Karpas-422 (cell line): ENCODE data around the gene RNF125. TPM values are rescaled to one million over a fixed set of nuclear protein-coding genes. Genes with fewer than 3 reads are reported as not detected.

ENCODE experiments used
- DNase-seq: peaks from one replicate; pipeline ENCODE4 v3.0.0-alpha.2; 2015
- H2AFZ ChIP-seq: fragments of 200-600 bp; sonication (generic); 2 replicates; pipeline ENCODE4 v1.6.1; 2014; ENCODE audit warnings: antibody characterized with exemption, low read length, mixed read lengths
- H3K27ac ChIP-seq: fragments of 200-600 bp; sonication (generic); 2 replicates; pipeline ENCODE4 v1.5.1; 2014; ENCODE audit warnings: mild to moderate bottlenecking, low read length, moderate library complexity
- H3K27me3 ChIP-seq: fragments of 200-600 bp; sonication (generic); 2 replicates; pipeline ENCODE4 v1.6.1; 2014; ENCODE audit warnings: low read length, mixed read lengths
- H3K36me3 ChIP-seq: fragments of 200-600 bp; sonication (generic); 2 replicates; pipeline ENCODE4 v1.6.1; 2014; ENCODE audit warnings: low read length, mixed read lengths; ENCODE audit not compliant: insufficient read depth
- H3K4me1 ChIP-seq: fragments of 200-600 bp; sonication (generic); 2 replicates; pipeline ENCODE4 v1.6.1; 2014; ENCODE audit warnings: mild to moderate bottlenecking, low read length, mixed read lengths
- H3K4me2 ChIP-seq: fragments of 200-600 bp; sonication (generic); 2 replicates; pipeline ENCODE4 v1.6.1; 2014; ENCODE audit warnings: low read length, low read depth, mild to moderate bottlenecking; ENCODE audit not compliant: poor library complexity, severe bottlenecking
- H3K4me3 ChIP-seq: fragments of 200-600 bp; sonication (generic); 2 replicates; pipeline ENCODE4 v1.5.1; 2014; ENCODE audit warnings: mild to moderate bottlenecking, antibody characterized with exemption, low read length, mixed read lengths
- H3K79me2 ChIP-seq: fragments of 200-600 bp; sonication (generic); 2 replicates; pipeline ENCODE4 v1.6.1; 2014; ENCODE audit warnings: mild to moderate bottlenecking, low read length, mixed read lengths
- H3K9ac ChIP-seq: fragments of 200-600 bp; sonication (generic); 2 replicates; pipeline ENCODE4 v1.6.0; 2014; ENCODE audit warnings: low read length
- H3K9me2 ChIP-seq: fragments of 200-600 bp; sonication (generic), shearing (Covaris generic); replicated peaks from 2 replicates; pipeline ENCODE4 v1.6.0; 2014; ENCODE audit warnings: mild to moderate bottlenecking, low read length, moderate library complexity; ENCODE audit not compliant: insufficient read depth
- H3K9me3 ChIP-seq: fragments of 300-700, 200-600 bp; sonication (generic); 2 replicates; pipeline ENCODE4 v1.6.1; 2014; ENCODE audit warnings: low read length, mixed read lengths
- H4K20me1 ChIP-seq: fragments of 200-600 bp; sonication (generic); 2 replicates; pipeline ENCODE4 v1.6.1; 2014; ENCODE audit warnings: mild to moderate bottlenecking, antibody characterized with exemption, low read length, low read depth; ENCODE audit not compliant: insufficient read depth
- total RNA-seq: library from RNA; depleted of rRNA; stranded (reverse); fragments of >200 nt; shearing (Covaris generic); gene quantifications from 2 replicates; pipeline ENCODE4 v1.2.3, GENCODE V29; 2014; ENCODE audit warnings: low replicate concordance

RNF125 gene
- total RNA-seq, 1 experiment from 2014 or later, result not detected

DNA sequence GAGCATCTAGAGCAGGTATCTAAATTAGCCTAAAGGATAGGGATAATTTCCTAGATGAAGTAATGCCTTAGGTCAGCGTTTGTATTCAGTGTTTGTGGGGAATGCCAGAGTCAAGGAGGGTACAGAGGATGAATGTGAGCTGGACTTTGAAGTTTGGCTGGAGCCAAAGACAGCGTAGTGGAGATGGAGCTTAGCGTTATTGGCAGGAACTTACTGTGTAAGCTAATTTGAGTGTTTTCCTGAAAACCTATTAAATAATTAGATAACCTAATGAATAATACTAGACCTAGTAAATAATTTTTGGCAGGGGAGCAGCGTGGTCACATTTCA lies 77.2 kb downstream of the RNF125 start:
- H3K4me1 ChIP-seq, result peaks cover 20% of the 10 kb centered on the region
- peaks cover 81% of the 10 kb centered on the region for H3K79me2 ChIP-seq
- no peak overlapping the region for H3K4me3 ChIP-seq
- H3K9me2 ChIP-seq, result no peaks in the 10 kb centered on the region
- no peak overlapping the region for H3K27ac ChIP-seq
- DNase-seq, result no peak
- no peaks in the 10 kb centered on the region for H3K27me3 ChIP-seq
- H2AFZ ChIP-seq, result no peak overlapping the region
- H3K4me2 ChIP-seq, result no peak overlapping the region
- peaks cover 37% of the 10 kb centered on the region; the same call in 1 of the 2 replicates for H3K36me3 ChIP-seq
- peaks cover 24% of the 10 kb centered on the region; the same call in 1 of the 2 replicates for H4K20me1 ChIP-seq
- no peak overlapping the region for H3K9ac ChIP-seq
- H3K9me3 ChIP-seq, result no peaks in the 10 kb centered on the region

DNA sequence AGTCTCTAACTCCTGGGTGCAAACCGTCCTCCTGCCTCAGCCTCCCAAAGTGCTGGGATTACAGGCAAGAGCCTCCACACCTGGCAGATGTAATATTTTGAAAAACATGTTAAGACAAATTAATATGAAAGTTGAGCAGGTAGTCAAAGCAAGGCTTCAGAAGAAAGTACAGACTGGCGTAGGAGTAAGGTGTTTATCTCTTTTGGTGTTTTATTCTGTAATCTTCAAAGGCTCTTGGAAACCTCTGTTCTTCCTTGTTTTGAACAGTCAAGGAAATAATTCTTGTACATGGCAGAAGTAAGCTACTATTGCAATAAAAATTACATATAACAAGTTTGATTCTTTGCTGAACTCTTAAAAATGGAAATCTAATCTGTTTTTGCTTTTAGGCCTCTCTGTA lies 78.3 kb downstream of the RNF125 start:
- no peaks in the 10 kb centered on the region for H3K9me3 ChIP-seq
- peaks cover 14% of the 10 kb centered on the region for H3K4me1 ChIP-seq
- H2AFZ ChIP-seq, result no peak overlapping the region
- H3K4me3 ChIP-seq, result no peak overlapping the region
- no peaks in the 10 kb centered on the region for H3K9me2 ChIP-seq
- H3K27me3 ChIP-seq, result no peaks in the 10 kb centered on the region
- H3K9ac ChIP-seq, result no peak overlapping the region
- peaks cover 29% of the 10 kb centered on the region; the same call in 1 of the 2 replicates for H4K20me1 ChIP-seq
- no peak overlapping the region for H3K4me2 ChIP-seq
- H3K79me2 ChIP-seq, result peaks cover 92% of the 10 kb centered on the region
- peaks cover 37% of the 10 kb centered on the region; the same call in 1 of the 2 replicates for H3K36me3 ChIP-seq
- DNase-seq, result no peak
- no peak overlapping the region for H3K27ac ChIP-seq

DNA sequence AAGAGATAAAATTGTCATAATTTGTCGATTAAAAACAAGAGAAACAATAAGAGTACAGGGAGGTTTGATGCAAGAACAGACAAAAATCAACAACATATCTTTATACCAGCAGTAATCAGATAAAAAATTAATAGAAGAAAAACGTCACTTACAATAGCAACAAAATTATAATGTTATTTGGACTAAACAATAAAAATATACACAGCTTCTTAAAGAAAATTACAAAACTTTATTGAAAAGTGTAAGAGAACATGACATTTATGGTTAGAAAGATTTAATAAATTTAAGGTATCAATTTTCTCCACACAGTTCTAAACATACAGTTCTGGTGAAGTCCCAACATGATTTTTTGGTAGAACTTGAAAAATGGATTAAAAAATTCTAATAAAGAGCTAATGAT lies 85.9 kb downstream of the RNF125 start:
- Histone ChIP-seq H3K79me2 (peaks cover 95% of the 10 kb centered on the region), H3K9me3 (no peaks in the 10 kb centered on the region), H4K20me1 (peaks cover 19% of the 10 kb centered on the region), H3K4me3 (no peak overlapping the region), H3K9me2 (no peaks in the 10 kb centered on the region), H3K27me3 (no peaks in the 10 kb centered on the region), H3K4me1 (no peaks in the 10 kb centered on the region), H3K4me2 (no peak overlapping the region), H2AFZ (no peak overlapping the region), H3K9ac (no peak overlapping the region), H3K27ac (no peak overlapping the region), H3K36me3 (peaks cover 8% of the 10 kb centered on the region; the same call in 1 of the 2 replicates)
- no peak for DNase-seq

DNA sequence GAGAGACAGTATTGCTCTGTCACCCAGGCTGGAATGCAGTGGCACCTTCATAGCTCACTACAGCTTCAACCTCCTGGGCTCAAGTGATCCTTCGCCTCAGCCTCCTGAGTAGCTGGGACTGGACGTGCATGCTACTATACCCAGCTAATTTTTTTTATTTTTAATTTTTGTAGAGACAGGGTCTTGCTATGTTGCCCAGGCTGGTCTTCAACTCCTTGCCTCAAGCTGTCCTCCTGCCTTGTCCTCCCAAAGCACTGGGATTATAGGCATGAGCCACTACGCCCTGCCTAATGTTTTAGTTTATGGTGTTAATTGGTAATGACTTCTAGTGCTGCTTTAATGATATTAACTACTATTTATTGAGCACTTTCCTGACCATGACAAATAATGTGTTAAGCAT lies 91.4 kb downstream of the RNF125 start:
- H3K4me3 ChIP-seq, result no peak overlapping the region
- no peak overlapping the region for H3K4me2 ChIP-seq
- no peak overlapping the region for H2AFZ ChIP-seq
- peaks cover 99% of the 10 kb centered on the region for H3K79me2 ChIP-seq
- no peak overlapping the region for H3K27ac ChIP-seq
- no peak overlapping the region for H3K9ac ChIP-seq
- H3K27me3 ChIP-seq, result no peaks in the 10 kb centered on the region
- no peaks in the 10 kb centered on the region for H3K4me1 ChIP-seq
- H3K9me2 ChIP-seq, result no peaks in the 10 kb centered on the region
- no peak for DNase-seq
- H4K20me1 ChIP-seq, result peaks cover 16% of the 10 kb centered on the region
- no peaks in the 10 kb centered on the region for H3K9me3 ChIP-seq
- peaks cover 34% of the 10 kb centered on the region; the same call in 1 of the 2 replicates for H3K36me3 ChIP-seq

DNA sequence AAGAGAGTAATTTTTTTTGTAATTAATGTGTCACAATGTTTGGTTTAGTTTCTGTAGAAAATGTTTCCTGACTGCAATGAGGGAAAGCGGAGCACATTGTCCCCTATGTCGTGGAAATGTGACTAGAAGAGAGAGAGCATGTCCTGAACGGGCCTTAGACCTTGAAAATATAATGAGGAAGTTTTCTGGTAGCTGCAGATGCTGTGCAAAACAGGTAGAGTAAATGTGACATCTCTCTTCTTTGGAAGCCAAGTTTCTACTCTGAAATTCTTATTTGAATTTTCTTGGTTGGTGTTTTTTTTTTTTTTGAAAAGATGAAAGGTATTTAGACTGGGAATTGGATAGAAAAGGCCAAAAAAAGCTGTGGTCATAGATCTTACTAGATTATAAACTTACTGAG lies 93.1 kb downstream of the RNF125 start:
- H3K4me1 ChIP-seq, result no peaks in the 10 kb centered on the region
- H3K9me3 ChIP-seq, result no peaks in the 10 kb centered on the region
- H3K27me3 ChIP-seq, result no peaks in the 10 kb centered on the region
- no peak overlapping the region for H3K9ac ChIP-seq
- no peaks in the 10 kb centered on the region for H3K9me2 ChIP-seq
- H3K36me3 ChIP-seq, result peaks cover 42% of the 10 kb centered on the region; the same call in 1 of the 2 replicates
- no peak overlapping the region for H3K27ac ChIP-seq
- H3K79me2 ChIP-seq, result peaks cover 99% of the 10 kb centered on the region
- H4K20me1 ChIP-seq, result peaks cover 14% of the 10 kb centered on the region
- no peak overlapping the region for H3K4me2 ChIP-seq
- no peak for DNase-seq
- no peak overlapping the region for H2AFZ ChIP-seq
- no peak overlapping the region for H3K4me3 ChIP-seq

DNA sequence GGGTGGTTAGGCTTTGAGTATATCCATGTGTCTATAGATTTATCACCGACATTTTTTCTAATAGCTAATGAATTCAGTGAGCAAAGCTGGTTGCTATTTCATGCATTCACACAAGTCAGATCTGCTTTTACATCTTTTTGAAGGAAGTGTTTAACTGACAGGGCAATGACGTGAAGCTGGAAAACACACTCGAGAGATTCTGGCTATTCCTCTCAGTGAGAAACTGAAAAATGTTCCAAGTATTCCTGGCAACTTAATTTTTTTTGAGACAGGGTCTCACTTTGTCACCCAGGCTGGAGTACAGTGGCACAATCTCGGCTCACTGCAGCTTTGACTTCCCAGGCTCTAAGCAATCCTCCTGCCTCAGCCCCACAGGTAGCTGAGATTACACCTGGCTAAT lies 94.2 kb downstream of the RNF125 start:
- no peaks in the 10 kb centered on the region for H3K9me2 ChIP-seq
- H4K20me1 ChIP-seq, result peaks cover 14% of the 10 kb centered on the region
- no peak overlapping the region for H2AFZ ChIP-seq
- H3K27ac ChIP-seq, result no peak overlapping the region
- no peak overlapping the region for H3K9ac ChIP-seq
- H3K4me2 ChIP-seq, result no peak overlapping the region
- no peak overlapping the region for H3K4me3 ChIP-seq
- no peaks in the 10 kb centered on the region for H3K9me3 ChIP-seq
- H3K36me3 ChIP-seq, result peaks cover 48% of the 10 kb centered on the region; the same call in 1 of the 2 replicates
- H3K79me2 ChIP-seq, result peaks cover 97% of the 10 kb centered on the region
- H3K4me1 ChIP-seq, result no peaks in the 10 kb centered on the region
- H3K27me3 ChIP-seq, result no peaks in the 10 kb centered on the region
- DNase-seq, result no peak

DNA sequence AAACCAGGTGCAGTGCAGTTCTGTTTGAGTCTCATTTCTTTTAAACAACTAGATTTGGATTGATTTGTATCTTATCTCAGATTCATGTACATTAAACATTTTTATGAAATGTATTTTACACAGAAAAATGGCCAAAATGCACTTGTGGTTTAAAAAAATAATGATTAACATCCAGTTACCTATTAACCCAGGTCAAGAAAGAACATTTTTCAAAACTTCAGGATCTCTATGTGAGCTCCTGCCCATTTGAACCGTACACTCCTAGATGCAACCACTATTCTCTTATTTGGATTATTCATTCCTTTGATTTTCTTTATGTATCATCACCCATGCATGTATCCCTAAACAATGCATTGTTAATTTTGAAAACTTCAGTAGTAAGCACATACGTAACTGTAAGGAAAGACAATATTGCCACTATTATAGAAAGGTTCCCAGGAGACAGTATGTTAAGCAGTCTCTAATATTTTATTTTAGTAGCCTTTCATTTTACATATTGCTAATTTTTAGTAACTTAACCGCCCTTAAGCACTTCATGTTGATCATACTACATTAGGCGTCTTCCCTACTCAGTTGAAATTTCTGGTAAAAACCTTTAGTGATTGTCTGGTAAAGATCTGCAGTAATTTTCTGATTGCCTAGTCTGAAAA lies 95.8 kb downstream of the RNF125 start:
- no peak for DNase-seq
- Histone ChIP-seq H3K4me3 (no peak overlapping the region), H3K79me2 (peaks cover 91% of the 10 kb centered on the region), H3K27ac (no peak overlapping the region), H2AFZ (no peak overlapping the region), H3K36me3 (peaks cover 53% of the 10 kb centered on the region; the same call in 1 of the 2 replicates), H3K4me1 (no peaks in the 10 kb centered on the region), H3K27me3 (no peaks in the 10 kb centered on the region), H3K4me2 (no peak overlapping the region), H3K9me3 (no peaks in the 10 kb centered on the region), H4K20me1 (peaks cover 8% of the 10 kb centered on the region), H3K9ac (no peak overlapping the region), H3K9me2 (no peaks in the 10 kb centered on the region)

DNA sequence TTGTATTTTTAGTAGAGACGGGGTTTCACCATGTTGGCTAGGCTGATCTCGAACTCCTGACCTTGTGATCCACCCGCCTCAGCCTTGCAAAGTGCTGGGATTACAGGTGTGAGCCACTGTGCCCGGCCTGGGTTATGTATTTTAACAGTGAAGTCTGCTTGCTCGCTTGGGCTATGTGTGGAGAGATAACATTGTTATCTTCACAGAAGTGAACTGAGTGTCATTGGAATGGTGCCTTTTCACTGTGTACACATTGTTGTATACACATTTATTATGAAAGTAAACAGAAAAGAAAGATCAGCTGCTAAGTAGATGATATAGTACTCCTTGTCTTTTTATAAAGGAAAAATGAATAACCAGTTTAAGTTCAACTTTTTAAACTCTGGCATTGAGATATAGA lies 103.4 kb downstream of the RNF125 start:
- no peaks in the 10 kb centered on the region for H3K4me1 ChIP-seq
- H3K79me2 ChIP-seq, result peaks cover 48% of the 10 kb centered on the region
- no peaks in the 10 kb centered on the region for H3K9me2 ChIP-seq

More for the DNA sequence above, 103.4 kb downstream of the RNF125 start:
- no peaks in the 10 kb centered on the region for H4K20me1 ChIP-seq
- no peaks in the 10 kb centered on the region for H3K27me3 ChIP-seq
- no peak overlapping the region for H3K9ac ChIP-seq
- H2AFZ ChIP-seq, result no peak overlapping the region
- no peak for DNase-seq
- no peak overlapping the region for H3K27ac ChIP-seq
- no peak overlapping the region for H3K4me2 ChIP-seq
- H3K9me3 ChIP-seq, result no peaks in the 10 kb centered on the region
- H3K36me3 ChIP-seq, result peaks cover 38% of the 10 kb centered on the region; the same call in 1 of the 2 replicates
- H3K4me3 ChIP-seq, result no peak overlapping the region
